NCI-H82 treated with DMSO at 0.1 percent for 48 hours (cell line): ENCODE data around the gene SGTA.

Source experiments
- DNase-seq: peaks from one replicate; lab custom pipeline; 2025; ENCODE audit not compliant: unreplicated experiment; lab: John Stamatoyannopoulos, UW

The SGTA gene

GRCh38 chr19:2755811-2756210 lies 27.3 kb downstream of the SGTA start:
- no peak for DNase-seq

GRCh38 chr19:2755448-2755705 lies 27.7 kb downstream of the SGTA start:
- no peak for DNase-seq

GRCh38 chr19:2754659-2755447 lies 28.2 kb downstream of the SGTA start:
- no peak for DNase-seq

- DNase-seq, result no peak
Measured at GRCh38 chr19:2751438-2751830, 31.6 kb downstream of the SGTA start.

- no peak for DNase-seq
Measured at GRCh38 chr19:2750808-2751437, 32.1 kb downstream of the SGTA start.

- DNase-seq, result no peak
Measured at GRCh38 chr19:2747349-2747748, 35.7 kb downstream of the SGTA start.

- no peak for DNase-seq
Measured at GRCh38 chr19:2744113-2744512, 39.0 kb downstream of the SGTA start.

- DNase-seq, result no peak
Measured at GRCh38 chr19:2743099-2743498, 40.0 kb downstream of the SGTA start.

GRCh38 chr19:2740314-2740656 lies 42.8 kb downstream of the SGTA start:
- no peak for DNase-seq

- peak; percentile 81 for DNase-seq
Measured at GRCh38 chr19:2739602-2740313, 43.3 kb downstream of the SGTA start, which contains the start of gene SLC39A3. Gene SLC39A3, minus strand, starts transcription at chr19:2740017. Its CDS starts 2,760 bp downstream, at chr19:2737257.

GRCh38 chr19:2736550-2737190 lies 46.4 kb downstream of the SGTA start:
- DNase-seq, result no peak

- no peak for DNase-seq
Measured at GRCh38 chr19:2735374-2735773, 47.7 kb downstream of the SGTA start.

- DNase-seq, result no peak
Measured at GRCh38 chr19:2734589-2735288, 48.3 kb downstream of the SGTA start.

GRCh38 chr19:2733930-2734588 lies 49.0 kb downstream of the SGTA start:
- DNase-seq, result no peak

- no peak for DNase-seq
Measured at GRCh38 chr19:2732883-2733282, 50.2 kb downstream of the SGTA start.

- no peak for DNase-seq
Measured at GRCh38 chr19:2732157-2732725, 50.8 kb downstream of the SGTA start.

- DNase-seq, result no peak
Measured at GRCh38 chr19:2731181-2731995, 51.7 kb downstream of the SGTA start.

GRCh38 chr19:2729943-2730818 lies 52.9 kb downstream of the SGTA start:
- DNase-seq, result no peak
